Measurements from ENCODE around the gene FARP2. TPM values are rescaled to one million over a fixed set of nuclear protein-coding genes. Genes with fewer than 3 reads are reported as not detected.

FARP2 gene
- total RNA-seq, 1 donor from 2014 or later = 54.5 TPM

- H3K27ac Mint-ChIP-seq (ENCODE audit: unreplicated experiment) = no peak overlapping the region
- H3K9me3 Mint-ChIP-seq (ENCODE audit: unreplicated experiment) = no peaks in the 10 kb centered on the region
- H3K4me3 Mint-ChIP-seq (ENCODE audit: unreplicated experiment) = no peak overlapping the region
- no peaks in the 10 kb centered on the region for H3K36me3 Mint-ChIP-seq (ENCODE audit: unreplicated experiment)
- TF ChIP-seq CTCF (IDR thresholded peaks at IDR 0.05) = no peak
- no peak for DNase-seq (ENCODE audit: extremely low spot score, unreplicated experiment)
- H3K27me3 Mint-ChIP-seq (ENCODE audit: unreplicated experiment) = peaks cover 2% of the 10 kb centered on the region
- peaks cover 10% of the 10 kb centered on the region for H3K4me1 Mint-ChIP-seq (ENCODE audit: unreplicated experiment)
Measured at GRCh38 chr2:241535871-241536655, 180.0 kb downstream of the FARP2 start.

GRCh38 chr2:241538838-241539615 is 182.9 kb downstream of the FARP2 start:
- Mint-ChIP-seq H3K4me3 (ENCODE audit: unreplicated experiment) (no peak overlapping the region), H3K27ac (ENCODE audit: unreplicated experiment) (no peak overlapping the region), H3K4me1 (ENCODE audit: unreplicated experiment) (peaks cover 12% of the 10 kb centered on the region), H3K9me3 (ENCODE audit: unreplicated experiment) (no peaks in the 10 kb centered on the region), H3K36me3 (ENCODE audit: unreplicated experiment) (no peaks in the 10 kb centered on the region), H3K27me3 (ENCODE audit: unreplicated experiment) (no peaks in the 10 kb centered on the region)
- DNase-seq (ENCODE audit: extremely low spot score, unreplicated experiment) = no peak
- TF ChIP-seq CTCF (IDR thresholded peaks at IDR 0.05) = no peak

- Mint-ChIP-seq H3K9me3 (ENCODE audit: unreplicated experiment) (no peaks in the 10 kb centered on the region), H3K36me3 (ENCODE audit: unreplicated experiment) (no peaks in the 10 kb centered on the region), H3K4me1 (ENCODE audit: unreplicated experiment) (peaks cover 14% of the 10 kb centered on the region), H3K27ac (ENCODE audit: unreplicated experiment) (no peak overlapping the region), H3K4me3 (ENCODE audit: unreplicated experiment) (no peak overlapping the region), H3K27me3 (ENCODE audit: unreplicated experiment) (no peaks in the 10 kb centered on the region)
- no peak for TF ChIP-seq CTCF (IDR thresholded peaks at IDR 0.05)
- DNase-seq (ENCODE audit: extremely low spot score, unreplicated experiment) = no peak
Measured at GRCh38 chr2:241539616-241540374, 183.7 kb downstream of the FARP2 start.

GRCh38 chr2:241540401-241540770 is 184.3 kb downstream of the FARP2 start:
- Mint-ChIP-seq H3K27me3 (ENCODE audit: unreplicated experiment) (no peaks in the 10 kb centered on the region), H3K9me3 (ENCODE audit: unreplicated experiment) (no peaks in the 10 kb centered on the region), H3K36me3 (ENCODE audit: unreplicated experiment) (no peaks in the 10 kb centered on the region), H3K27ac (ENCODE audit: unreplicated experiment) (no peak overlapping the region), H3K4me3 (ENCODE audit: unreplicated experiment) (peak overlapping the region; percentile 24), H3K4me1 (ENCODE audit: unreplicated experiment) (peaks cover 14% of the 10 kb centered on the region)
- DNase-seq (ENCODE audit: extremely low spot score, unreplicated experiment) = no peak
- no peak for TF ChIP-seq CTCF (IDR thresholded peaks at IDR 0.05)
